ENCODE data around the gene PROKR1.

PROKR1 gene

DNA sequence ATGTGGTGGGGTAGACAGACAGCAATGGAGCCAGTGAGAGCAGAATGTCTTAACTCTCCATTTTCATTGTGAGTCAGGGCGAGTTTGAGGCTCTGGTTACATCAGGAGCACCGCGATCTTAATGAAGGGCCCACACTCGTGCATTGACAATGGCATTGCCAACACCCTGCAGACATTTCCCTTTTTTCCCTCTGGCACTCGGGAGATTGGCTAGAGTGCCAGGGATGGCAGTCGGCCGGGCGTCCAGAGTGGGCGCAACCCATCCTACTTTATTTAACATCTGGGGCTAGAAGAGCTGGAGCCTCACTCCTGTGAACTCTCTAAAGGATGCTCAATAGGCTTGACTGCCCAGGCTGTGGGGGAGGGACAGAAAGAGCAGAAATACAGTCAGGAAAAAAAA is 9.7 kb downstream of the PROKR1 start:
- TF ChIP-seq, protein P1, sequence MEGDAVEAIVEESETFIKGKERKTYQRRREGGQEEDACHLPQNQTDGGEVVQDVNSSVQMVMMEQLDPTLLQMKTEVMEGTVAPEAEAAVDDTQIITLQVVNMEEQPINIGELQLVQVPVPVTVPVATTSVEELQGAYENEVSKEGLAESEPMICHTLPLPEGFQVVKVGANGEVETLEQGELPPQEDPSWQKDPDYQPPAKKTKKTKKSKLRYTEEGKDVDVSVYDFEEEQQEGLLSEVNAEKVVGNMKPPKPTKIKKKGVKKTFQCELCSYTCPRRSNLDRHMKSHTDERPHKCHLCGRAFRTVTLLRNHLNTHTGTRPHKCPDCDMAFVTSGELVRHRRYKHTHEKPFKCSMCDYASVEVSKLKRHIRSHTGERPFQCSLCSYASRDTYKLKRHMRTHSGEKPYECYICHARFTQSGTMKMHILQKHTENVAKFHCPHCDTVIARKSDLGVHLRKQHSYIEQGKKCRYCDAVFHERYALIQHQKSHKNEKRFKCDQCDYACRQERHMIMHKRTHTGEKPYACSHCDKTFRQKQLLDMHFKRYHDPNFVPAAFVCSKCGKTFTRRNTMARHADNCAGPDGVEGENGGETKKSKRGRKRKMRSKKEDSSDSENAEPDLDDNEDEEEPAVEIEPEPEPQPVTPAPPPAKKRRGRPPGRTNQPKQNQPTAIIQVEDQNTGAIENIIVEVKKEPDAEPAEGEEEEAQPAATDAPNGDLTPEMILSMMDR (IDR thresholded peaks at IDR 0.05; ENCODE audit: low read depth, low read length), result no peak
- DNase-seq (ENCODE audit: low read depth in 2 of 2), result no peak
- H3K4me3 ChIP-seq (replicated peaks in 1 of 2; ENCODE audit: low read depth in 2 of 2, low read length in 2 of 2), result no peak overlapping the region

DNA sequence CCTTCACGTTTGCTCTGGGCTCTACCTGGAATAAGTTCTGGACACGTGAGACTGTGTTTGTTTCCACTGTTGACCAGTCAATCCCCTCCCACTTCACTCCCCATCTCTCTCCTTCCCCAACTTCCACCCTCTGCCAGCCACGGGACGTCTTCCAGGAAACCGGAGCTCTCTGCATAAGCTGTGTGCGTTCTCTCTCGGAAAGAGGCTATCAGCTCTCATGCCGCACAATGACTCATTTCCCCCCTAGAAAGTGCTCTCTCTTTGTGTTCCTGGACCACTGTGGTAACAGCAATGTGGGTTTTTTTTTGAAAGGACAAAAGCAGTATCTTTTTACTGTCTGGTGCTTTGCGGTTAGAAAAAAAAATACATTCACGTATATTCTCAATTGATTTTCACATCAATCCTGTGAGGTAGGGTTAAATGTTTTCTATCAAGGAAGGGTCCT is 10.2 kb downstream of the PROKR1 start:
- H3K4me3 ChIP-seq (replicated peaks in 1 of 2; ENCODE audit: low read depth in 2 of 2, low read length in 2 of 2), result no peak overlapping the region
- TF ChIP-seq, protein P1 (IDR thresholded peaks at IDR 0.05; ENCODE audit: low read depth, low read length), result no peak
- DNase-seq (ENCODE audit: low read depth in 2 of 2), result peak; percentile 78 to 92

DNA sequence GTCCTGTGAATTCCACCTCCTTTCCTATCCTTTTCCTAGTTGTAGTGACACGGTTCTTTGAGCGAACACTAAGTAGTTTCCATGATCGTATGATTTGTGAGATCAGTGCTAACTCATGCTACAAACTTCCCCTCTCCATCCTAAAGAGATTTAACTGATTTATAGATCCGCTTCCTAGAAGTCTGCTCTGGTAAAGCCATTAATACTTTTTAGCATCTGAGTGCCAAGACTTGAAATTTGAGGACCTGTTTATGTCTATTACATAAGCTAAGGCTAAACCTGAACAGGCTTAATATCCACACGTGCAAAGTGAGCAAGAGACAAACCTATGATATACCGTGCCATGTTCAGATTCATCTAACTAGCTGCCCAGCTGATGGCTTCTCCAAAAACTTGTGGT is 14.9 kb downstream of the PROKR1 start:
- TF ChIP-seq, protein P1 (IDR thresholded peaks at IDR 0.05; ENCODE audit: low read depth, low read length), result no peak
- no peak for DNase-seq (ENCODE audit: low read depth in 2 of 2)
- no peak overlapping the region for H3K4me3 ChIP-seq (replicated peaks in 1 of 2; ENCODE audit: low read depth in 2 of 2, low read length in 2 of 2)

DNA sequence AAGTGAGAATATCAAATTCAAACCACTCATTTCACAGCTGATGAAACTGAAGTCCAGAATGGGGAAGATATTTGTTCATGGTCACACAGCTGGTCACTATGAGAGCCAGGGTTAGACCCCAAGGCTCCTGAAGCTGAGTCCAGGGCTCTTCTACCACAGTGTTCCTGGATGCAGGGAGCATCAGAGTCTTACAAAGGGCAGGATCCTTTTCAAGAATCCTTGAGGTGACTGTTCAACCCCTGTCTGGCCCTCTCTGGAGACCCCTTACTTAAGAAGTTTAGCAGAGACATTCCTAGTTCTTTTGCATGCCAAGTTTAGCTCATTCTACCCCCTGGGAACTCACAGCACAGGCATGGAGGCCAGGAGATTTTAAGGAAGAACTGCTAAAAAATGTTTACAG is 15.7 kb downstream of the PROKR1 start:
- TF ChIP-seq, protein P1 (IDR thresholded peaks at IDR 0.05; ENCODE audit: low read depth, low read length), result no peak

DNA sequence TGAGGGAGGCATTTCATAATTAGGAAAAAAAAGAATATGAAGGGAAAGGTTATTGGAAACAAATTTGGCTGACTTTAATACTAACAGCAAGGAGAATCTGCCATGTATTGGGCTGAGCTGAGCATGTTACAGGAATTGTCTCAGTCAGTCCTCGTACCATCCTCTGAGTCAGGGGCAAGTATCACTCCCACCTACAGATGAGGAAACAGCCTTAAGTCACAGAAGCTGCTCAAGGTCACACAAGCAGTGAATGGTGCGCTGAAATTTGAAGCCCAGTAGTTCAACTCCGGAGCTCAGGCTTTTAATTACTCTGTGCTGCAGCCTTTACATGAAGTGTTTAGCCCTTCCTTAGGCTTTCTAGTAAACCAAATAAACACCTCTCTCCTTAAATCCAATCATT is 17.3 kb downstream of the PROKR1 start:
- H3K4me3 ChIP-seq (replicated peaks in 1 of 2; ENCODE audit: low read depth in 2 of 2, low read length in 2 of 2), result no peak overlapping the region
- no peak for DNase-seq (ENCODE audit: low read depth in 2 of 2)
- TF ChIP-seq, protein P1 (IDR thresholded peaks at IDR 0.05; ENCODE audit: low read depth, low read length), result no peak

More for the DNA sequence above, 15.7 kb downstream of the PROKR1 start:
- no peak overlapping the region for H3K4me3 ChIP-seq (replicated peaks in 1 of 2; ENCODE audit: low read depth in 2 of 2, low read length in 2 of 2)
- DNase-seq (ENCODE audit: low read depth in 2 of 2), result no peak

DNA sequence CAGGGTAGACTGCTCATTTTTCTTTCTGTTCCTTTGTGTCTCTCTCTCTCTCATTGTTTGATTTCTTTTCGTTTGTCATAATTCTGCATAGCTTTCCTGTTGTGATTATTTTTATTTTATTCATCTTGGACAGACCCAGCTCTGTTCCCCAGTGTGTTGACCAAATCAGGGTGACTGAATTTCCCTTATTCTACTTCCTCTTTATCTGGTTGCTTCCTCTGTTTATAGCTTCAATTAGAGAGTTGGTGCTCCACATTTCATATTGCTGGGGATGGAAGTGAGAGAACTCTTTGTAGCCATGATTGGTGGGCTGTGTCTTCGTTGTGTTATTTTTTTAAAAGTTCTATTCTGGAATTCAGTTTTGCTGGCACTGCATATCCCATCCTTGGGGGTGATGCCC is 19.1 kb downstream of the PROKR1 start:
- DNase-seq (ENCODE audit: low read depth in 2 of 2), result no peak
- no peak overlapping the region for H3K4me3 ChIP-seq (replicated peaks in 1 of 2; ENCODE audit: low read depth in 2 of 2, low read length in 2 of 2)
- TF ChIP-seq, protein P1 (IDR thresholded peaks at IDR 0.05; ENCODE audit: low read depth, low read length), result no peak
